HG02798 (cell line): Measurements from ENCODE around the gene TMEM69.
A peak's percentile ranks its signal among the peaks of the same experiment; 100 is the strongest.

Experiments used
- ATAC-seq: cut with Tn5 transposase; IDR thresholded peaks from one replicate; pipeline ENCODE4 v1.9.1; 2021; ENCODE audit warnings: mild to moderate bottlenecking; ENCODE audit not compliant: unreplicated experiment, poor library complexity

TMEM69 gene, protein sequence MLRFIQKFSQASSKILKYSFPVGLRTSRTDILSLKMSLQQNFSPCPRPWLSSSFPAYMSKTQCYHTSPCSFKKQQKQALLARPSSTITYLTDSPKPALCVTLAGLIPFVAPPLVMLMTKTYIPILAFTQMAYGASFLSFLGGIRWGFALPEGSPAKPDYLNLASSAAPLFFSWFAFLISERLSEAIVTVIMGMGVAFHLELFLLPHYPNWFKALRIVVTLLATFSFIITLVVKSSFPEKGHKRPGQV

DNA sequence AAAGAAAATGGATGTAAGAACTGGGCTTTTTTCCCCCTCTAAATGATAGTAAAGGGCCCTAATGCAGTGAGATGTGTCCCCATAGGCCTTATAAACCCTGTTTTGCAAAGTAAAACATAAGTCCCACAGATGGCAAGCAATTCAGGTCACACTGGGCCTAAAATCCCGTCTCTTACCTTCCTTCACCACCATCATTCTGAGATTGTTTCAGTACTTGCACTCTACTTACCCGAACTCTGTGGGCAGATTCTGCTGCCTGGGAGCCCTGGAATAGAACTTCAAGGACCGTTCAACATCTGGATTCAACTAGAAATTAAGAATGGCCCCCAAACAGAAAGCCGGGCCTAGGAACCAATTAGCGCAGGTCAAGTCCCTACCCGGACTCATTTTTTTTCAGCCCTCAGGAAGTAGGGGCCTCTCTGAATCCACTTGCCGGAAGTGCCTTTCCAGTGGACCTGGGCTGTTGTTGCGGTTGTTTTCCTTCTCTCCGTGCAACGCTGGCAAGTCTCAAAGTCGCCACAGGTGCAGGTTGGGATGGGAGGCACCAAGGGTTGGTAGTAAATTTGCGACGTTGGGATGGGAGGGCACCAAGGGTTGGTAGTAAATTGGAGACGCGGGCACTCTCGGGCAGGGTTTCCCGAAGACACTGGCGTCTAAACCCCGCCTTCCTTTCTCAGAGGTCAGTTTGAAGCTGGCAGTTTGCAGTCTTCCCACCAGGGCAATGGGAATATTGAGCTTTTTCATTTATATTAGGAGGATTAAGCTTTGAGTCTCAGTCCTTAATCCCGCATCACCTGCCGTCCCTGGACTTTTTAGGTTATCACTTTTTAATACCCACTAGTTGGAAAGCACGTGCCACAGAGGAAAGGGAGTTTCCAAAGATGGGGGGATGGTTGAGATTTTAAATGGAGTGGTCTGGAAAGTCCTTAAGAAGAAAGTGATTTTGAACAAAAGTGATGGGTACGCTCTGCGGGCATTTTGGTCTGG lies at the start of gene TMEM69:
TMEM69 (plus strand) TSS at position 428 of the 987 bp plus-strand sequence. CDS start 2,888 bp downstream, outside the sequence.
- ATAC-seq: peak; percentile 13

DNA sequence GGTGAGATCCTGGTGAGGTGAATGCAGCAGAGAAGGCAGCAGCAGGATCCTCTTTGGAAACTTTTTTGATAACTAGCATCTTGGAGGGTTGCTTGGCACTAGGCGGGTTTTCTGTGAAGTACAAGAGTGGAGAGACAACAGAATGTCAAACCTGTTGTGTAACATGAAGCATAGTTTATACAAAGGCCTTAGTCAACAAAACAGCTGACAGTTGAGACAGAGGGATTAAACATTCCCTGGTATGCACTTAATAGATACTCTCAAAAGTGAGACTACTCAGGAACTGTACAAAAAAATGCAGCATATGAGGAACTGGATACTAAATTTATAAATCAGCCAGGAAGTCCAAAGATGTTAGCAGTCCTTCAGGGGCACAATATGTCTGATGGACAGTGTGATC lies 47.7 kb upstream of the TMEM69 start:
- ATAC-seq: no peak

DNA sequence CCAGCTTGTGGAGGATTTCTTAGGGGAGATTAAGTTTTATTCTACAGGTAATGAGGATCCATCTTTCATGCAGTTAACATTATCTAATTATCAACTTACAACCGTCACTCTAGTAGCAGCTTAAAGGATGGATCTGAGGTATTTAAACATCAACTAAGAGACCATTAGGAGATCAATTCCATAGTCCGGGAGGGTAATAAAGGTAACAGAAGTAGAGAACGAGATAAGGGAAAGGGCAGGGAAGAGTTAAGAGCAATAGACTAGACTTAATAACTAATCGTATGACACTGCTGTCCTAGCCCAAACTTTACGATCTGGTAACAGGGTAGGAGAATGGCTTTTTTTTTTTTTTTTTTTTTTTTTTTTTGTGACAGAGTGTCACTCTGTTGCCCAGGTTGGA lies 44.7 kb upstream of the TMEM69 start:
- ATAC-seq: no peak

DNA sequence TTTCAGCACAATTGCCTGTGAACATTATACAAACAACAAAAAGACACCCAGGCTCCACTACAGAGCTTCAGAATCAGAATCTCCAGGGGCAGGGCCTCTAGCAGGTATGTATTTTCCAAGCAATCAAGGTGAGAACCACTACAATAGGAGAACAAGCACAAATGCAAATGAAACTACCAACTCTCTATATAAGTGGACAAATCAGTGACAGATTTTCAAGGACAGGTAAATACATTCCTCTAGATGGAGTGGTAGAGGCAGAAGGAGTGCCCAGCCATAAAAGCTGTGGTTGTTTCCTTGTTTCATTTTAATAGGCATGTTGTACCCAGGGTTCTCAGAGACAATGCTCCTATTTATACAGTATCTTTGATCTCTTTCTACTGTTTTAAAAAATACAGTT lies 44.0 kb upstream of the TMEM69 start:
- no peak for ATAC-seq

DNA sequence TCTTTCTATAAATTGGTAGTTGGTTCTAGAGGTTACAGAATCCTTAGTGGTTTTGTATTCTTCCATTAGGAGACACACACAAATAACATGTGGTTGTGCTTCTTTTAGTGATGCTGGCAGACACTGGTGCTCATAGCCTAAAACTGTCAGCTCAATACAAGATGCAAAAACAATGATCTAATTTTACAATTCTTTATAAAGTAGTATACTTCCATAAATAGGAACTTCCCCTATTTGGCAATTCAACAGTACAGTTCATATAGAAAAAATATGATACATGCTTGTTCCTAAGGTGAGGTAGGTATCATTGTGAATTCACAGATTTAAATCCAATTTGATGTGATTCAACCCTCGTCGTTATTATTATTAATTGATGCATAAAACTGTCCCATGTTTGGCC lies 43.3 kb upstream of the TMEM69 start:
- no peak for ATAC-seq

DNA sequence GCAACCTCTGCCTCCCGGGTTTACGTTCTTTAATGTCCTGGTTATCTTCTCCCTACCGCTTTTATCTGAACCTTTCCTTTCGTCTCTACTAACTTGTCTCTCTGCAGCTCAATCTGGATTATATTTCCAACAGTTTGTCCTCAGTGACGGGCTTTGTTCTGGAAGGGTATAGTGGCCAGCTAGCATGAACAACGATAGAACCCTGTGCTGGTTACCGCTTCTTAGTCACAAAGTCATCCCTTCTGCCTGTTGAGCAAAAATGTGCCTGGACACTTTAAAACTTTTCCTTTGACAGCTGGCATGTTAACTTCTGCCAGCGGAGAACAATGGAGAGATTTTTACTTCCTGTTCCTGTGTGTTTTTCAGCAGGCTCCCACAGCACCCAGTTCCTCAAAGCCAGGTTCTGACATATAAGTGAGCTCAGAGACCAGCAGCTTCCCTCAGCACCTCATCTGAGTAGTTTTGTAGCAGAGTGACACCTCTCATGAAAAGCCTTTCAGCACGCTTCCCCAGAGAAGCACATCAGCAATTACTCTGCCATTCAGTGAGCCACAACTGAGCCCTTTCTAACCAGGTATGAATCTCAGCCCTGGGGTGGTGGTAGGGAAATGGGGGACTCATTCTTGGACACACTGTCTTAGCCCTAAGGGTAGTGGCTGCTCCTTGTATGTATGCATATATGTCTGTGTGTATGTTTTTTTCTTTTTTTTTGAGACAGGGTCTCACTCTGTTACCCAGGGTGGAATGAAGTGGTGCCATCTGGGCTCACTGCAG lies 40.5 kb upstream of the TMEM69 start:
- ATAC-seq: no peak

DNA sequence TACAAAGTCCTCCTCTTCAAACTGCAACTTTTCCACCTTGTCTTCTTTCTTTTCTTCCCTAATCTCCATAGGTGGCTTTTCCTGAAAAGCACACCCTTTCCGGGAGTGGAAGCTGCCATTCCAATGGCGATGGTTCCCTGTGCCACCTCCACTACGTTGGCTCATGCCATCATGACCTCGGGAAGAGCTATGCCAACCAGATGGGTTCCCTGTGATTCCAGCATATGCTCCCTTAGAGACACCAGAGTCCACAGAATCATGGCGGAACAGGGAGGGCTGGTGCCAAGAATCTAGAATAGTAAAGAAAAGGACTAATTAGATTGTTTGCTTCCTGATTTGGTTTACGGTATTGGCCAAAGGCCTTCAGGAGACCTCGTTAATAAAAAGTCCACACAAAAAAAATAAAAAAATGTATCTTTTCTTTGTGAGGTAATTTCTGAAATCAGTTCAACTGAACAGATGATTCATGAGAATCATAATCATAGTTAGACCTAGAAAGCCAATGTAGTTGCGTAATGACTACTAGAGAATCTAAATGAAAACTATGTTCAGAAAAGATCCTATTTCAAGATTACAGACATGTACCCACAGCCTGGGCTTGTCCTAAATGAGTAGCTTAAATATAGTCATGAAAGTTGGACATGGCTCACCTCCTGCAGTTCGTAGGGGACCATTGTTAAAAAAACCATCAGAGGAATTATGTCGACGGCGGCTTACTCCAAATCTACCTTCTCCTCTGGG lies 33.3 kb upstream of the TMEM69 start:
- no peak for ATAC-seq

DNA sequence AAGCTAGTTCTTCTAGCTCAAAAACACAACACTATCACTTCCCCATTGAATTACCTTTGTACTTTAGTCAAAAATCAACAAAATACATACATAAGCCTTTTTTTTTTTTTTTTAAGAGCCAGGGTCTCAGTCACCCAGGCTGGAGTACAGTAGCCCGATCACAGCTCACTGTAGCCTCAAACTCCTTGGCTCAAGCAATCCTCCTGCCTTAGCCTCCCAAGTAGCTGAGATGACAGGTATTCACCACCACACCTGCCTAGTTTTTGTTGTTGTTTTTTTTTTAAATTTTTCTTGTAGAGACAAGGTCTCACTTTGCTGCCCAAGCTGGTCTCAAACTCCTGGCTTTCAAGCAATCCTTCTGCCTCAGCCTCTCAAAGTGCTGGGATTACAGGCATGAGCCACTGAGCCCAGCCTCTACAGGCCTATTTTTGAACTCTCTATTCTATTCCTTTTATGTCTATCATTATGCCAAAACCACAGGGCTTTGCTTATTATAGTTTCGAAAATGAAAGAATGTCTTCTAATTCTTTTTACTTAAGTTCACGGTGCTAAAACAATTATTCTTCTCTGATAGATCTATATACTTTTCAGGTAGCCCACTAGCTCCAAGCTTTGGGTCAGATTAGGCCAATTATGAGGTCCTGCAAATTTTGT lies 31.3 kb upstream of the TMEM69 start:
- ATAC-seq: no peak

DNA sequence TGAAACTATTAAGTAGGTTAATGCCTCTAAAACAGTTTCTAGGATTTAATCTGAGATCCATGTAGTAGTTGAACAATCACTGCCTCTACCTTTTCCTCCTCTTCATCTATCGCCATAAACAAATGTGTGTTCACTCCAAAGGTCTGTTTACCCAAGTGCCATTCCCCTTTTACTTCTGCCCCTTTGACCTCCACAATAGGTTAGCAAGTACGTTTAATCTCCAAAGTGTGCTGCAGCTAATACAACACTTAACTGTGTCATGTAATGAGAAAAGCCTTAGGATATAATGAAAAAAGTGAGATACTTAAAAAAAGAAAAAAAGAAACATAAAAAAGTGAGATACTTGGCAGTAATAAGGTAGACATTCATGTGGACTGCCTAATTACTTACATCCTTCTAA lies 29.8 kb upstream of the TMEM69 start:
- no peak for ATAC-seq

DNA sequence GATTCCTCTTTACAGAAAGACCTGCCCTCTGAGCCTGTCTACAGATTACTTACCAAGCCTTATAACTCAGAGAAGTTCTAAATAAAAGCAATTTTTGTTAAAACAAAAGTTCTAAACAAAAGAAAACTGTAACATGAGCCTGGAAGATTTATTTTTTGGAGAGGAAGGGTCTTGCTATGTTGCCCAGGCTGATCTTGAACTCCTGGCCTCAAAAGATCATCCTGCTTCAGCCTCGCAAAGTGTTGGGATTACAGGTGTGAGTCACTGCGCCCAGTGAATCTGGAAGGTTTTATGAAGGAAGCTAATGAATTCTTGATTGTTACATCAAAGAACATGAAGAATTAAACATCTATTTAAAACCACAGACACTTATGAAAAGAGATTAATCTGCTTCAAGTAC lies 28.8 kb upstream of the TMEM69 start:
- no peak for ATAC-seq

DNA sequence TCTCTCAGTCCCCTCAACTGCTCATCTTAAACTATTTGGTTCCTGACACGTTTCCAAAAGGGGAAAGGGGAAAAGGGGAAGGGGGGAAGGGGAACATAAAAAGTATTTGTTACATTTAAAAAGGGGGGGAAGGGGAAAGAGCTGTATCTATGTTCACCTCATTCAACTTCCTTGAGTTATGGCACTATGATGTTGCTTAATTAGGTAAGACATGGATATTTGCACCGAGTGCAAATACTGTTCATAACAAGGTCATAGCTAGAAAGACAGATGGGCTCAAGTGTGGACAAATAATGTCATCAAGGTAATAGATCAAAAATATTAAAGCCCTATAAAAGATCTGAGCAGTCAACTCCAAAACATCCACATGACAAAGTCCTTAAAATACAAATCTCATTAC lies 27.6 kb upstream of the TMEM69 start:
- no peak for ATAC-seq

DNA sequence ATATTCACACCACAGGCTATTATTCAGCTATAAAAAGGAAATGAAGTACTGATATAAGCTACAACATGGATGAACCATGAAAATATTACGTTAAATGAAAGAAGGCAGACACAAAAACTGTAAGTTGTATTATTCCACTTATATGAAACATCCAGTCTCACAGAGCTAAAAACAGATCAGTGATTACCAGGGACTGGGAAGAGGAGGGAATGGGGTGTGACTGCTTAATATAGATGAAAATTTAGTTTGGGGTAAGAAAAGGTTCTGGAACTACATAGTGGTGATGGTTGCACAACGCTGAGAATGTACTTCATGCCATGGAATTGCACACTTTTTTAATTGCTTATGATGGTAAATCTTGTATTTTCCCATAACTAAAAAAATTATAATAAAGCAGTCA lies 21.1 kb upstream of the TMEM69 start:
- ATAC-seq: no peak

DNA sequence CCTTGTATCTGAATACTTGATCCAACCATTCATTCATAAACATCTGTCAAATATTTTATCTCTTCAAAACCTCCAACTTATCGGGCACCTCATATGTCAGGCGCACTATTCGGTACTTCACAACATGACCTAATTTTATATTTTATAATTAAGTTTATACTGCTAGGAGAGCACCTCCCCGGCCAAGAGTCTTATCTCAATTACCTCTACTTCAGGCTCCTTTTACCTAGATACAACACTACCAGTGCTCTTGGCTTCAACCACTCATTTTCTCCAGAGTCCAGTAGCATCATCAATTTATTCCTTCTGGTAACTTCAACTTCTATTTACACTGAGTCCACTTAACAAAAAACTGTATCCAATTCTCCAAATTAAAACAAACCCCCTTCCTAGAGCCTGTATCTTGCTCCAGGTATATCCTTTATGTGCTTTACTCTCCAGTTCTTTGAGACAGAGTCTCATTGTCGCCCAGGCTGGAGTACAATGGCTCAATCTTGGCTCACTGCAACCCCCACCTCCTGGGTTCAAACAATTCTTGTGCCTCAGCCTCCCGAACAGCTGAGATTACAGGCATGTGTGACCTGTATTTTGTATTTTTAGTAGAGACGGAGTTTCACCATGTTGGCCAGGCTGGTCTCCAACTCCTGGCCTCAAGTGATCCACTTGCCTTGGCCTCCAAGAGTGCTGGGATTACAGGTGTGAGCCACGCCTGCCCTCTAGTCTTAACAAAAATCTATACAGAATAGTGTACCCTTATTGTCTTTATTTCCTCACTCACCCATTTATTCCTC lies 20.5 kb upstream of the TMEM69 start:
- no peak for ATAC-seq

DNA sequence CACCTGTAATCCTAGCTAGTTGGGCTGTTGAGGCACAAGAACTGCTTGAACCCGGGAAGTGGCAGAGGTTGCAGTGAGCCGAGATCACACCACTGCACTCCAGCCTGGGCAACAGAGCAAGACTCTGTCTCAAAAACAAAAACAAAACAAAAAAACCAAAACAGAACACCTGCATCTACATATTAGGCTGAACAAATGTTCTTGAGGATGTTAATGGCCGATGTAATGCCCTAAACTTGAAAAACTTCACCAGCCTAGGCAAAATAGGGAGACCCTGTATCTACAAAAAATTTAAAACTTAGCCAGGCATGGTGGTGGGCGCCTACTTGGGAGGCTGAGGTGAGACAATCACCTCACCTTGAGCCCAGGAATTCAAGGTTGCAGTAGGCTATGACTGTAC lies 19.5 kb upstream of the TMEM69 start:
- ATAC-seq: no peak

DNA sequence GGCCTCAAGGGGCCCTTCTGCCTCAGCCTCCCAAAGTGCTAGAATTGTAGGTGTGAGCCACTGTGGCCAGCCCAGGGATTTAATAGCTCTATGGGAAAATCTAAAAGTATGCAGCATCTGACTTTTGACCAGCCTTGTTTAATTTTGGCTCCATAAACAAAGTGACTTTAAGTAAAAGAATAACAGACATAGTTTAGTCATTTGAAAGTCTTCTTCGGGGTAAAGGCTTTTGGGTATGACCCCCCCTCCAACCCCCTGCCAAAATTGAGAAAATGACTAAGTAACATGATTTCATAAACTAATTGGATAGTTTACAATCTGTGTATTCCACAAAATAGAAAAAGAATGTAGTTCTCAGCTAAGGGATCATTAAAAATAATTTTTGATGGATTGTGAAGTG lies 18.6 kb upstream of the TMEM69 start:
- no peak for ATAC-seq

DNA sequence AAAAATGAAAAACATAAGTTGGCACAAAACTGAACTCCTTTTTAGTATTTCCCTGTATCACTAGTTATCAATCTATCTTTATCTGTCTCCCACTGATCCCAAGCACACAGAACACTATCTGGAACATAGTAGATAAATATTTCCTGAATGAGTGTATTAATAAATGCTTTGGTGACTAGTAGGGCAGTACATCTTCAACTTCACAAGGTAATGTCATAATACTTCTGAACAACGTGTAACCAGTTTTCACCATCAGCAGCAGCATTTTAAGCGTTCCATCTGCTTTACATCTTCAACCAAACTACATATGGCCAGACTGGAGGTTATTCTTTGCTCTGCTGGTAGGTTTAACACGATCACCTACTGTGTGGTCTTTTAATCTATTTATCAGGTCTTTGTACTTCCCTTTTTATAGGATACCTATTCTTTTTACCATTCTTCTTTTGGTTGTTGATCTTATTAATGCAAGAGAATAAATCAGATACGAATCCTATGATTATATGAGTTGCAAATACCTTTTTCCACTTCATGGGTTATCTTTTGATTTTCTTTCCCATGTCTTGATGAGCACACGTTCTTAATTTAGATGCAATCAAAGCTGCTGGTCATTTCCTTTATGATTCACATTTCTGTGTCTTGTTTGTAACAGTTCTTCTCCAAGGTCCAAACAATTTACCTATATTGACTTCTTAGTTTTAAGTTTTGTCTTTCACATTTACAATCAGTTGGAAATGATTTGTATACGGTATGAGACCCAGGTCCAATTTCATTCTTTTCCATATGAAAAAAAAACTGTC lies 17.9 kb upstream of the TMEM69 start:
- no peak for ATAC-seq

DNA sequence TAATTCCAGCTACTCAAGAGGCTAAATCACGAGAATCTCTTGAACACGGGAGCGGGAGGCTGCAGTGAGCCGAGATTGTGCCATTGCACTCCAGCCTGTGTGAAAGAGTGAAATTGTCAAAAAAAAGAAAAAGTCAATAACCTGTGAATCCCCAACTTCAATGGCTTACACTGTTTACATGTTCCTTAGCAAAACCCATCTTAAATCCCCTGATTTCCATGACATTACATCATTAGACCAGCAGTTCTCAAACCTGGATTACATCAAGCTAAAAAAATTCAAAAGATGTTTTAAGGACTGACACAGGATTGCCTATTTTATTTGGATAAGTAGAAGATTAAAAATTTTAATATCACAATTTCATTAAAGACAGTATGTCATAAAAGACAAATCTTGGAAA lies 14.0 kb upstream of the TMEM69 start:
- no peak for ATAC-seq

DNA sequence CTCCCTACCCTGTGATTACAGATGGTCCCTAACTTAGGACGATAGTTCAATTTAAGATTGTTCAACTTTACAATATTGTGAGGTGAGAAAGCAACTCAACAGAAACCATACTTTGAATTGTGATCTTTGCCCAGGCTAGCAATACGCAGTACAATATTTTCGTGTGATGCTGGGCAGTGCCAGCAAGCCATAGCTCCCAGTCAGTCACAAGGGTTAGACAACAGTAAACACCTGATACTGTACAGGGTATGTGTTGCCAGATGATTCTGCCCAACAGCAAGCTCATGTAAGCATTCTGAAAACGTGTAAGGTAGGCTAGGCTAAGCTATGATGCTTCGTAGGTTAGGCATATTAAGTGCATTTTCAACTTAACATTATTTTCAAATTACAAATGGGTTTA lies 13.5 kb upstream of the TMEM69 start:
- no peak for ATAC-seq
